ENCODE data around the gene VTCN1.
"Not testable (repeated sequence)": the region's sequence is repeated elsewhere in the genome, so short reads cannot be mapped to it uniquely, and the experiment has no call there.

VTCN1 gene

GRCh38 chr1:117123274-117123673, 87.5 kb downstream of the VTCN1 start:
- DNase-seq (ENCODE audit: low read depth): no peak

- no peak for DNase-seq (ENCODE audit: low read depth)
Measured at GRCh38 chr1:117122330-117123025, 88.2 kb downstream of the VTCN1 start.

DNA sequence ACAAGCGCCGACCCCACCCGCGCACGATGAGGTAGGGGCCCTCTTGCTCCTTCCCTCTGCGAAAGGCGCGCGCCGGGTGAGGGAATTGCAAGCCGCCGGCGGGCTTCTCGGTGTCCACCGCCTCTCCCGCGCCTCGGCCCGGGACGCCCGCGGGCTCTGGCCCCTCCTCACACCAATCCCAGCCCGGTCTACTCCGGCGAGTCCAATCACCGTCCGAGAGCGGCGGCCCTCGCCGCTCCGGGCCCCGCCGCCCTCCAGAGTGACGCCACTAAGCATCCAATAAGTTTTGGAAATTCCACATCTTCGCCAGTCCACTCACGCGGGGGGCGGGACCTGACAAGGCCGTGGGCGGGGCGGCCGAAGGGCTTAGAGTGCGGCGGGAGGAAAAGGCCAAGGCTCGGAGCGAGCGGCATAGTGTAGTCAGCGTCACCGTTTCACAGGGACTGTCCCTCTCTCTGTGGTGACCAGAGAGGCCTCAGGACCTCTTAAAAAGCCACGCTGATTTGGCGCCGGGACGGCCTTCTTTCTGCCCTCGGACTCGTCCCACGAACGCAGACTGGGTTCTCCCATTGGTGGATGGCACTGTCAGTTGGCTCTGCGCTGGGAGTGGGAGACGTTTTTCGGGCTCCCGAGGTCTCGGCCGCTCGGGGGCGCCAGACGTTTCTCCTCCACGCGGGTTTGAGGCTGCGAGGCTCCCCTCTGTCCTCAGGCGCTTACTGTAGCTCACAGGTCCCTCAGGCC, 89.0 kb downstream of the VTCN1 start, which contains the start of gene TRIM45:
TSS of gene TRIM45 (minus strand) at position 161 of the 741 bp plus-strand sequence. CDS start 548 bp downstream, outside the sequence.
- peak; percentile 44 for DNase-seq (ENCODE audit: low read depth)

- no peak for DNase-seq (ENCODE audit: low read depth)
Measured at GRCh38 chr1:117120774-117121588, 89.7 kb downstream of the VTCN1 start.

GRCh38 chr1:117119144-117119543, 91.6 kb downstream of the VTCN1 start:
- DNase-seq (ENCODE audit: low read depth): not testable (repeated sequence)

DNA sequence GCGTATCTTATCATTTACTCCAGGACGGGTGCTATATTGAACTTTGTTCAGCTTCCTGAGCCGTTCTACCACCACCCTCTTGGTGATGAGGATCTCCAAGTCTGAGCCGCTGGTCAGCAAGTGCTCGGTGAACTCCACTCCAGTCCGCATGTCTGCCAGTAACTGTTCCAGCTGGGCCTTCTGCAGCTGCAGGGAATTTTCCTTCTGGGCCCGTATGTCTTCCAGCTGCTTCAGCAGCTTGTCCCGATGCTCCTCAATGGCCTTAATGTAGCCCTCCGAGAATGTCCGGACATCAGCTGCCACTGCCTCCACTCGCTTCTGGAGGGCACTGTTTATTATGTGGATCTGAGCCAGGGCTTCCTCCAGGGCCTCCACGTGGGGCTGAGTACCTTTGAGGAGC, 92.6 kb downstream of the VTCN1 start:
- no peak for DNase-seq (ENCODE audit: low read depth)

GRCh38 chr1:117117697-117118096, 93.0 kb downstream of the VTCN1 start:
- no peak for DNase-seq (ENCODE audit: low read depth)

- no peak for DNase-seq (ENCODE audit: low read depth)
Measured at GRCh38 chr1:117116784-117117130, 94.0 kb downstream of the VTCN1 start.

GRCh38 chr1:117116090-117116783, 94.5 kb downstream of the VTCN1 start:
- DNase-seq (ENCODE audit: low read depth): no peak

DNA sequence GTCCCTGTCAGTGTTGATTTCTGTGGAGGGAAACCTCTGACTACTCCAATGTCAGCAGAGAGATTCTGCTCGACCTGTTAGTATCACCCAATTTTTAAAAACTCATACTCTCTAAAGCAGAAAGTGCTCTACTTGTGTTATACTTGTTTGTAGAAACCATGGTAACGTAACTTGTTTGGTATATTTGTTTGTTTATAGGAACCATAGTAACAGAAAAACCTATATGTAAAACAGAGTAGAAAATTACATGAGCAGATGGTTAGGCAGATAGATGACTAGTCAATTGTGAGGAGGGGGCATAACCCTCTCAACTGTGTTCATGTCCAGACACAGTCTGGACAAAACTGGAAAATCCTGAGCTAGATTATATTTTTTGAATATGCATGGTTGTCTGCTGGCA, 95.8 kb downstream of the VTCN1 start:
- DNase-seq (ENCODE audit: low read depth): no peak

- no peak for DNase-seq (ENCODE audit: low read depth)
Measured at GRCh38 chr1:117113199-117113598, 97.5 kb downstream of the VTCN1 start.

- no peak for DNase-seq (ENCODE audit: low read depth)
Measured at GRCh38 chr1:117112047-117112717, 98.5 kb downstream of the VTCN1 start.

DNA sequence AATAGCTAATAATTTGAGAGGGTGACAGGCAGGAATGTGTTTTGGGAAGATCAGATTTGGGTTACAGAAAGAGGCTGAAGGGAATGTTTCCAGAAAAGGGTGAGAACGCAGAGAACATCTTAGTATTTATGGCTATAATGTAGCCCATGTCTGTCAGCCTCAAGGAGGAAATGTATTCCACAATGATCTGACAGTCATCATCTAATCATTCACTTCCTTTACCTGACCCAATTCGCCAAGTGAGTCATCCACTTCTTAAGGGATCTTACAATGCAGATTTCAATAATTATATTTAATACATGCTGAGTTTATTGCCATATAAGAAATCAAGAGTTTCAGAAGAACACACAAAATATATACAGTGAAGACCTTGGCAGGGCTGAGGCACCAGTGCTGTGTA, 100.0 kb downstream of the VTCN1 start:
- DNase-seq (ENCODE audit: low read depth): no peak

GRCh38 chr1:117107364-117107763, 103.4 kb downstream of the VTCN1 start:
- DNase-seq (ENCODE audit: low read depth): no peak

- DNase-seq (ENCODE audit: low read depth): no peak
Measured at GRCh38 chr1:117106478-117106877, 104.2 kb downstream of the VTCN1 start.

DNA sequence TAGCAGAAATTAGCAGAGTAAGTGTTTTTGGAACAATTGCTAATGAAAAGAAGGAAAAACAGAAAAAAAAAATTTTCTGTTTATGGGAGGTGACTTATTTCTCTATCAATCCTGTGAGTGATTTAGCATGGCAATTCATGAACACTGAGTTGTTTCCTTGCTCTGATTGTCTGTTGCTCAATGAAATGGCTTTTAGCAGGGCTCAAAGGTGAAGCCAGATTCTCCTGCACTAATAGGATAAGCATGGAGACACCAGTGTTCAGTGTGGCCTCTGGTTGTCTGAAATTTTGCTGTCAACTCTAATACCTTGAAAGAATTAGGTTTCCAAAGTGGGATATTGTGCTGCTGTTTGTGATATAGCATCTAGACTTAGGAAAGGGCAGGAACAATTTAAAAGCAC, 105.0 kb downstream of the VTCN1 start:
- DNase-seq (ENCODE audit: low read depth): no peak

GRCh38 chr1:117104986-117105385, 105.7 kb downstream of the VTCN1 start:
- DNase-seq (ENCODE audit: low read depth): no peak

- not testable (repeated sequence) for DNase-seq (ENCODE audit: low read depth)
Measured at GRCh38 chr1:117101858-117102257, 108.9 kb downstream of the VTCN1 start.

GRCh38 chr1:117101334-117101733, 109.4 kb downstream of the VTCN1 start:
- no peak for DNase-seq (ENCODE audit: low read depth)

DNA sequence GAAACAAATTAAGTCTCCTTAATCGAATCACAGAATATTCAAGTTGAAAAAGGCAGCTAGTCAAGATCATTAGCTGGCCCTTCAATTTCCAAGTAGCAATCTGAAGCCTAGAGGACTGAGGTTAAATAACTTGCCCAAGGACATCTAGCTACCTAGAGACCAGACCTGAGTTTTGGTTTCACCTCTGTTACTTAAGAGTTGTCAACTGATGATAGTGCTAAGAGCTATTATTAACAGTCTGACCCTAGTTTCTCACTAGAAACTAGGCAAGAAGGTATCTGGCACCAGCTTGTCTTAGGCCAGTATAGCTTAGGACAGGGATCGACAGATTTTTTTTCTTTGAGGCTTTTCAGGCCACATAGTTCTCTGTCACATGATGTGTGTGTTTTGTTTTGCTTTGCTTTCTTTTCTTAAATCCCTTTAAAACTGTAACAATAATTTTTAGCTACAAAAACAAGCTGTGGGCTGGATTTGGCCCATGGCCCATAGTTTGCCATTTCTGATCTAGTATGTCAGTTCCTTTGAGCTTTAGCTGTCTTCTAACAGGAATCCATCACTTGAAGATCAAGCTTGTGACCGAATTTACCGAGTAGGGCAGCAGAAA, 112.3 kb downstream of the VTCN1 start:
- DNase-seq (ENCODE audit: low read depth): no peak

DNA sequence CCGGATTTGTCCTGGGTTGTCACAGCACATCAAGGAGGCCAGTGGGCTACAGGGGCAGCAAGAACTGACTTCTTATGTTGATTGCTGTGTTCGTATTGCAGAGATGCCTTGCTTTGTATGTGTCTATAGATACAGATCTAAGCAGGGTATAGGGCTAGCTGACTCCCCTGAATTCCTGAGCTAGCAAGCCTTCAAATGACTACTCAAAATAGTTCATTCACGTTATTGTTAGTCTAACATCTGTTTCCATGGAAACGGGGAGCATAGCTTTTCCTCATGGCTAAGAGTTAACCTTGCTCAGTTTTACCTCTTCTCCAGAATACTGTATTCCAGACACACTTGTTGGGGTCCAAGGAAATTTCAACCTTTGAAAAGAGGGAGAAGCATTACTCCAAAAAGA, 113.3 kb downstream of the VTCN1 start:
- no peak for DNase-seq (ENCODE audit: low read depth)

Measured in stimulated activated CD8-positive, alpha-beta memory T cell treated with anti-CD3 and anti-CD28 coated beads, Interleukin-15, amount 100 ng/mL, for 24 hours (primary cell).